ENCODE measurements around the gene LRRC4C.

GRCh38 chr11:40370821-40371616, 1088.4 kb downstream of the LRRC4C start:
- TF ChIP-seq CTCF (IDR thresholded peaks at IDR 0.05) (no peak), POLR2A (IDR thresholded peaks at IDR 0.05) (no peak), POLR2AphosphoS5 (IDR thresholded peaks at IDR 0.05) (no peak)
